ENCODE data around the gene RGPD8. TPM values are rescaled to one million over a fixed set of nuclear protein-coding genes. Genes with fewer than 3 reads are reported as not detected.

RGPD8 gene
- total and polyA plus RNA-seq, 2 donors (not counting 1 experiment from before 2014, with no cell fraction given), result 3.3 to 13.4 TPM

- no peaks in the 10 kb centered on the region for H4K20me1 ChIP-seq (ENCODE audit: control insufficient read depth, extremely low read depth, insufficient read depth, low read length)
- no peak overlapping the region for H2AFZ ChIP-seq (ENCODE audit: low read length)
- H3K9ac ChIP-seq (ENCODE audit: insufficient read depth, low read length), result no peak overlapping the region
- no peak for TF ChIP-seq EZH2 (IDR thresholded peaks at IDR 0.05; ENCODE audit: low read length, missing control alignments)
- TF ChIP-seq CTCF (conservative IDR thresholded peaks at IDR 0.05 in 1 of 2, IDR thresholded peaks at IDR 0.05 in 1 of 2; ENCODE audit: low read depth in 1 of 2, low read length in 2 of 2), result no peak
- no peak overlapping the region for H3K4me2 ChIP-seq (ENCODE audit: extremely low read depth, insufficient read depth, low read length)
- H3K36me3 ChIP-seq (ENCODE audit: control insufficient read depth, insufficient read depth, low read length), result no peaks in the 10 kb centered on the region
- H3K27me3 ChIP-seq (ENCODE audit: control insufficient read depth, insufficient read depth, low read length), result no peaks in the 10 kb centered on the region
- no peak overlapping the region for H3K27ac ChIP-seq (ENCODE audit: insufficient read depth, low read length)
- H3K4me3 ChIP-seq (replicated peaks in 1 of 4; ENCODE audit: control extremely low read depth in 1 of 4, insufficient read depth in 1 of 4, low read depth in 3 of 4, low read length in 4 of 4), result no peak overlapping the region
- H3K9me3 ChIP-seq (ENCODE audit: control insufficient read depth, insufficient read depth, low read depth, low read length), result no peaks in the 10 kb centered on the region
- DNase-seq (ENCODE audit: low read depth in 2 of 2), result no peak
- no peaks in the 10 kb centered on the region for H3K4me1 ChIP-seq (ENCODE audit: control insufficient read depth, extremely low read depth, insufficient read depth, low read length)
- H3K79me2 ChIP-seq (ENCODE audit: control insufficient read depth, insufficient read depth, low read length), result no peaks in the 10 kb centered on the region
Observed at GRCh38 chr2:112345030-112346027, 88.1 kb downstream of the RGPD8 start.

- Histone ChIP-seq H3K27me3 (ENCODE audit: control insufficient read depth, insufficient read depth, low read length) (no peaks in the 10 kb centered on the region), H3K9ac (ENCODE audit: insufficient read depth, low read length) (no peak overlapping the region), H4K20me1 (ENCODE audit: control insufficient read depth, extremely low read depth, insufficient read depth, low read length) (no peaks in the 10 kb centered on the region), H3K4me3 (replicated peaks in 1 of 4; ENCODE audit: control extremely low read depth in 1 of 4, insufficient read depth in 1 of 4, low read depth in 3 of 4, low read length in 4 of 4) (no peak overlapping the region), H3K9me3 (ENCODE audit: control insufficient read depth, insufficient read depth, low read depth, low read length) (no peaks in the 10 kb centered on the region), H2AFZ (ENCODE audit: low read length) (no peak overlapping the region), H3K27ac (ENCODE audit: insufficient read depth, low read length) (no peak overlapping the region), H3K4me2 (ENCODE audit: extremely low read depth, insufficient read depth, low read length) (no peak overlapping the region), H3K79me2 (ENCODE audit: control insufficient read depth, insufficient read depth, low read length) (no peaks in the 10 kb centered on the region), H3K36me3 (ENCODE audit: control insufficient read depth, insufficient read depth, low read length) (no peaks in the 10 kb centered on the region), H3K4me1 (ENCODE audit: control insufficient read depth, extremely low read depth, insufficient read depth, low read length) (no peaks in the 10 kb centered on the region)
- TF ChIP-seq CTCF (conservative IDR thresholded peaks at IDR 0.05 in 1 of 2, IDR thresholded peaks at IDR 0.05 in 1 of 2; ENCODE audit: low read depth in 1 of 2, low read length in 2 of 2) (no peak), EZH2 (IDR thresholded peaks at IDR 0.05; ENCODE audit: low read length, missing control alignments) (no peak)
- no peak for DNase-seq (ENCODE audit: low read depth in 2 of 2)
Observed at GRCh38 chr2:112343827-112344585, 89.4 kb downstream of the RGPD8 start.

GRCh38 chr2:112342067-112342550 is 91.3 kb downstream of the RGPD8 start:
- H3K27ac ChIP-seq (ENCODE audit: insufficient read depth, low read length), result no peak overlapping the region
- no peak overlapping the region for H3K4me3 ChIP-seq (replicated peaks in 1 of 4; ENCODE audit: control extremely low read depth in 1 of 4, insufficient read depth in 1 of 4, low read depth in 3 of 4, low read length in 4 of 4)
- no peaks in the 10 kb centered on the region for H4K20me1 ChIP-seq (ENCODE audit: control insufficient read depth, extremely low read depth, insufficient read depth, low read length)
- H3K9me3 ChIP-seq (ENCODE audit: control insufficient read depth, insufficient read depth, low read depth, low read length), result no peaks in the 10 kb centered on the region
- H3K4me1 ChIP-seq (ENCODE audit: control insufficient read depth, extremely low read depth, insufficient read depth, low read length), result no peaks in the 10 kb centered on the region
- no peak for DNase-seq (ENCODE audit: low read depth in 2 of 2)
- no peaks in the 10 kb centered on the region for H3K36me3 ChIP-seq (ENCODE audit: control insufficient read depth, insufficient read depth, low read length)
- no peaks in the 10 kb centered on the region for H3K27me3 ChIP-seq (ENCODE audit: control insufficient read depth, insufficient read depth, low read length)
- no peak overlapping the region for H3K4me2 ChIP-seq (ENCODE audit: extremely low read depth, insufficient read depth, low read length)
- no peak for TF ChIP-seq CTCF (conservative IDR thresholded peaks at IDR 0.05 in 1 of 2, IDR thresholded peaks at IDR 0.05 in 1 of 2; ENCODE audit: low read depth in 1 of 2, low read length in 2 of 2)
- no peak for TF ChIP-seq EZH2 (IDR thresholded peaks at IDR 0.05; ENCODE audit: low read length, missing control alignments)
- no peak overlapping the region for H2AFZ ChIP-seq (ENCODE audit: low read length)
- H3K9ac ChIP-seq (ENCODE audit: insufficient read depth, low read length), result no peak overlapping the region
- no peaks in the 10 kb centered on the region for H3K79me2 ChIP-seq (ENCODE audit: control insufficient read depth, insufficient read depth, low read length)
